ENCODE results near the gene RSPO4. TPM values are rescaled to one million over a fixed set of nuclear protein-coding genes. Genes with fewer than 3 reads are reported as not detected.

The RSPO4 gene
- total and polyA plus RNA-seq, 2 of the 13 experiments (the other 11 are each of a cell fraction or from before 2014, with no cell fraction given), result not detected

- TF ChIP-seq ZNF784 (CRISPR knock-in tag; IDR thresholded peaks at IDR 0.05; ENCODE audit: borderline replicate concordance) (no peak), PHB2 (IDR thresholded peaks at IDR 0.05; ENCODE audit: partially characterized antibody) (no peak), ZNF280B (CRISPR knock-in tag; IDR thresholded peaks at IDR 0.05; ENCODE audit: borderline replicate concordance) (peak; percentile 57; the same call in 1 of the 2 replicates), CHCHD3 (CRISPR knock-in tag; IDR thresholded peaks at IDR 0.05) (no peak), ZNF543 (CRISPR knock-in tag; IDR thresholded peaks at IDR 0.05) (0 out of 2 replicates have a peak, but pooled peaks have one; percentile 52), ZBTB14 (CRISPR knock-in tag; IDR thresholded peaks at IDR 0.05) (no peak), PLSCR1 (CRISPR knock-in tag; IDR thresholded peaks at IDR 0.05; ENCODE audit: borderline replicate concordance) (no peak), FOXA3 (CRISPR knock-in tag; IDR thresholded peaks at IDR 0.05) (peak; percentile 30; the same call in 1 of the 2 replicates), ZBTB21 (CRISPR knock-in tag; IDR thresholded peaks at IDR 0.05) (no peak), ZNF589 (CRISPR knock-in tag; conservative IDR thresholded peaks at IDR 0.05) (0 out of 2 replicates have a peak, but pooled peaks have one; percentile 49), SUZ12 (IDR thresholded peaks at IDR 0.05; ENCODE audit: low read depth, low read length) (no peak; the same call in 1 of the 2 replicates), MAX (IDR thresholded peaks at IDR 0.05) (peak; percentile 11; the same call in 1 of the 2 replicates), RBAK (CRISPR knock-in tag; IDR thresholded peaks at IDR 0.05) (no peak), ZNF256 (CRISPR knock-in tag; conservative IDR thresholded peaks at IDR 0.05) (no peak), TEAD3 (CRISPR knock-in tag; optimal IDR thresholded peaks at IDR 0.05; ENCODE audit: borderline replicate concordance) (peak; percentile 87), KLF13 (CRISPR knock-in tag; IDR thresholded peaks at IDR 0.05) (peak; percentile 82; the same call in 1 of the 2 replicates), SAFB2 (CRISPR knock-in tag; IDR thresholded peaks at IDR 0.05; ENCODE audit: borderline replicate concordance, low read depth) (no peak), ZNF720 (CRISPR knock-in tag; IDR thresholded peaks at IDR 0.05) (no peak), ZNF569 (CRISPR knock-in tag; IDR thresholded peaks at IDR 0.05; ENCODE audit: borderline replicate concordance) (no peak), ZFP82 (CRISPR knock-in tag; IDR thresholded peaks at IDR 0.05; ENCODE audit: borderline replicate concordance) (no peak), ZGPAT (CRISPR knock-in tag; IDR thresholded peaks at IDR 0.05) (0 out of 2 replicates have a peak, but pooled peaks have one; percentile 20), PAX8 (CRISPR knock-in tag; IDR thresholded peaks at IDR 0.05; ENCODE audit: borderline replicate concordance) (peak; percentile 70; the same call in 1 of the 2 replicates), HMG20A (CRISPR knock-in tag; IDR thresholded peaks at IDR 0.05; ENCODE audit: borderline replicate concordance) (no peak), ZMYM4 (CRISPR knock-in tag; IDR thresholded peaks at IDR 0.05) (no peak), SMC3 (IDR thresholded peaks at IDR 0.05; ENCODE audit: low read length) (peak; percentile 96)
Observed at GRCh38 chr20:956330-956951, 45.7 kb downstream of the RSPO4 start (continued).
